K562 (cell line): ENCODE measurements around the gene EXOC3L2. TPM values are rescaled to one million over a fixed set of nuclear protein-coding genes. Genes with fewer than 3 reads are reported as not detected.

Source experiments
- KLF1 ChIP-seq: fragments of 450-650 bp; IDR thresholded peaks from 2 replicates; pipeline ENCODE4 v1.6.1; 2016; ENCODE audit warnings: missing genetic modification characterization, missing compliant biosample characterization
- MTA1 ChIP-seq: fragments of 450-650 bp; IDR thresholded peaks from 2 replicates; pipeline ENCODE4 v1.6.1; 2017; ENCODE audit warnings: borderline replicate concordance
- NFE2L1 ChIP-seq: fragments of 450-650 bp; IDR thresholded peaks from 2 replicates; pipeline ENCODE4 v1.6.1; 2016; ENCODE audit warnings: missing genetic modification characterization, low read depth, mild to moderate bottlenecking, missing compliant biosample characterization, moderate library complexity, borderline replicate concordance
- PHF8 ChIP-seq: fragments of 200-600 bp; sonication (generic); IDR thresholded peaks from 2 replicates; pipeline ENCODE4 v1.6.1; 2012; ENCODE audit warnings: mixed run types, mild to moderate bottlenecking, inconsistent platforms, low read length, moderate library complexity, borderline replicate concordance
- SAFB2 ChIP-seq: fragments of 200-400 bp; formaldehyde crosslinking; IDR thresholded peaks from 2 replicates; pipeline ENCODE4 v1.6.1; 2018; ENCODE audit warnings: borderline replicate concordance, low read length, low read depth, moderate library complexity; ENCODE audit not compliant: severe bottlenecking
- SMARCE1 ChIP-seq: fragments of 450-650 bp; IDR thresholded peaks from 2 replicates; pipeline ENCODE4 v1.7.1; 2016; ENCODE audit warnings: mild to moderate bottlenecking
- SNRNP70 ChIP-seq: fragments of 200-400 bp; formaldehyde crosslinking; optimal IDR thresholded peaks from 2 replicates; pipeline ENCODE3; 2017; ENCODE audit warnings: low read depth, low read length
- TEAD1 ChIP-seq, 2 experiments: fragments of 450-650 bp in 1 of 2; sonication (generic) in 1 of 2; formaldehyde crosslinking; IDR thresholded peaks; 2 replicates each; pipeline versions ENCODE4 v1.4.0 to v1.8.0; 2020 to 2022; ENCODE audit warnings: mild to moderate bottlenecking in 2 of 2, missing genetic modification reagents in 1 of 2
- ZNF140 ChIP-seq: fragments of 250-450 bp; sonication (Bioruptor Pico); IDR thresholded peaks from 2 replicates; pipeline ENCODE4 v1.8.0; 2021; ENCODE audit warnings: moderate library complexity, mild to moderate bottlenecking, inconsistent platforms
- ZNF197 ChIP-seq: fragments of 200-800 bp; sonication (Bioruptor generic); IDR thresholded peaks from 2 replicates; pipeline ENCODE4 v1.6.1; 2016; ENCODE audit warnings: low read depth, missing genetic modification characterization, missing compliant biosample characterization
- ZSCAN32 ChIP-seq: fragments of 450-650 bp; formaldehyde crosslinking; IDR thresholded peaks from 2 replicates; pipeline ENCODE4 v1.4.0; 2020; ENCODE audit warnings: mild to moderate bottlenecking, moderate library complexity
- polyA plus RNA-seq, 8 experiments: library from polyadenylated mRNA; depleted of rRNA in 4 of 8; stranded (reverse) in 5 of 8; unstranded in 3 of 8; fragments of >200 nt; fragmentation: Nextera tagmentation in 2 of 8; fragmentation: Illumina TruSeq in 1 of 8; extraction: Ambion mirVana in 2 of 8; extraction: Trizol in 1 of 8; gene quantifications; 2 replicates each; pipeline versions ENCODE4 v1.2.1 to v1.2.3, GENCODE V29; 2011 to 2014; ENCODE audit warnings: inconsistent platforms in 1 of 8, missing spikeins in 1 of 8
- total RNA-seq, 7 experiments: library from RNA; depleted of rRNA in 6 of 7; stranded (reverse); fragments of >200 nt in 6 of 7; fragmentation: Illumina TruSeq in 2 of 7; extraction: Trizol in 2 of 7; gene quantifications; 2 replicates each; pipeline versions ENCODE4 v1.2.1 to v1.2.3, GENCODE V29; 2011 to 2021; ENCODE audit warnings: low replicate concordance in 1 of 7
- TF ChIP-seq, protein P1 (sequence below), 2 experiments: fragments of 450-650 bp in 1 of 2; IDR thresholded peaks; 2 replicates each; pipeline ENCODE4 v1.6.1; 2011 to 2017; ENCODE audit warnings: low read depth in 2 of 2, antibody characterized with exemption in 1 of 2, borderline replicate concordance in 1 of 2, low read length in 1 of 2, mild to moderate bottlenecking in 1 of 2, mixed read lengths in 1 of 2; ENCODE audit not compliant: control insufficient read depth in 1 of 2
- TF ChIP-seq, protein P2 (sequence below): fragments of 250-450 bp; sonication (Bioruptor Pico); IDR thresholded peaks from 2 replicates; pipeline ENCODE4 v1.4.0; 2020; ENCODE audit warnings: mild to moderate bottlenecking, moderate library complexity
- TF ChIP-seq, protein P3 (sequence below): sonication (generic); formaldehyde crosslinking; IDR thresholded peaks from 2 replicates; pipeline ENCODE4 v1.8.0; 2023; ENCODE audit warnings: mild to moderate bottlenecking, missing genetic modification reagents

EXOC3L2 gene
- total and polyA plus RNA-seq, 9 of the 15 experiments (the other 6 are each of a cell fraction or from before 2014, with no cell fraction given), result 0.31 to 19.0 (median 2.4) TPM

DNA sequence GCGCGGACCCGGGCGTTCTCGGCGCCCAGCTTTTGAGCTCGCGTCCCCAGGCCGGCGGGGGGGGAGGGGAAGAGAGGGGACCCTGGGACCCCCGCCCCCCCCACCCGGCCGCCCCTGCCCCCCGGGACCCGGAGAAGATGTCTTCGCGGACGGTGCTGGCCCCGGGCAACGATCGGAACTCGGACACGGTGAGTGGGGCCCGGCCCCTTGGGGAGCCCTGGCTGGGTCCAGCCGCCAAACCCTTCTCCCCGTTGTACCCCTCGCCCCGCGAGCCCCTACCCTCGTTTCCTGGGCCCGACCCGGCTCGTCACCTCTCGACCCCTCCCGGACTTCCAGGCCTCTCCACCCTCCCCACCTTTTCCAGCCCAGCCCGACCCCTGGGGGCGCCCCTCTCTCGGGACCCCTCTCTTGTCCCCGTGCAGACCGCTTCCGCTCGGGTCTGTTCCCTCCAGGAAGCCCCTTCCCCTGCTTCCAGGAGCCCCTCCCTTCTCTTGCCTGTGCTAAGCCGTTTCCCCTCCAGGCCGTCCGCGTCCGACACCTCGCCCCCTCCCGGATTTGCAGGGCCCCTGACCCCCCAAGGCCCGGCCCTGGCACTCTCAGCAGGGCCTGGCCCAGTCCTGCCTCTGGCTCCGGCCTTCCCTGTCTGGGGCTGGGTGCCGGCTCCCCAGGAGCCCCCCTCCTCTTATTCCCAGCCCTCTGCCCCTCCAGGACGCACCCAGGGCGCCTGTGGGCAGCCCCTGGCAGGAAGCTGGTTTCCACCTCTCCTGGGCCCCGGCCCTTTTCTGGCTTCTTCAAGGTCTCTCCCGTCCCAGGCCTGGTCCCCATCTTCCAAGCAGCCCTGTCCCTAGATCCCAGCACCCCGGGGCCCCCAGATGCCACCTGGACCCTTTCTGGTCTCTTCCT is 6.5 kb upstream of the EXOC3L2 start (continued):
- TF ChIP-seq, protein P1, sequence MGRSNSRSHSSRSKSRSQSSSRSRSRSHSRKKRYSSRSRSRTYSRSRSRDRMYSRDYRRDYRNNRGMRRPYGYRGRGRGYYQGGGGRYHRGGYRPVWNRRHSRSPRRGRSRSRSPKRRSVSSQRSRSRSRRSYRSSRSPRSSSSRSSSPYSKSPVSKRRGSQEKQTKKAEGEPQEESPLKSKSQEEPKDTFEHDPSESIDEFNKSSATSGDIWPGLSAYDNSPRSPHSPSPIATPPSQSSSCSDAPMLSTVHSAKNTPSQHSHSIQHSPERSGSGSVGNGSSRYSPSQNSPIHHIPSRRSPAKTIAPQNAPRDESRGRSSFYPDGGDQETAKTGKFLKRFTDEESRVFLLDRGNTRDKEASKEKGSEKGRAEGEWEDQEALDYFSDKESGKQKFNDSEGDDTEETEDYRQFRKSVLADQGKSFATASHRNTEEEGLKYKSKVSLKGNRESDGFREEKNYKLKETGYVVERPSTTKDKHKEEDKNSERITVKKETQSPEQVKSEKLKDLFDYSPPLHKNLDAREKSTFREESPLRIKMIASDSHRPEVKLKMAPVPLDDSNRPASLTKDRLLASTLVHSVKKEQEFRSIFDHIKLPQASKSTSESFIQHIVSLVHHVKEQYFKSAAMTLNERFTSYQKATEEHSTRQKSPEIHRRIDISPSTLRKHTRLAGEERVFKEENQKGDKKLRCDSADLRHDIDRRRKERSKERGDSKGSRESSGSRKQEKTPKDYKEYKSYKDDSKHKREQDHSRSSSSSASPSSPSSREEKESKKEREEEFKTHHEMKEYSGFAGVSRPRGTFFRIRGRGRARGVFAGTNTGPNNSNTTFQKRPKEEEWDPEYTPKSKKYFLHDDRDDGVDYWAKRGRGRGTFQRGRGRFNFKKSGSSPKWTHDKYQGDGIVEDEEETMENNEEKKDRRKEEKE (IDR thresholded peaks at IDR 0.05; ENCODE audit: borderline replicate concordance in 1 of 2, control insufficient read depth in 1 of 2, low read depth in 2 of 2, low read length in 1 of 2), result no peak
- no peak for TF ChIP-seq SAFB2
- no peak for TF ChIP-seq SNRNP70
- TF ChIP-seq ZNF140, result no peak
- no peak for TF ChIP-seq NFE2L1 (tag)
- TF ChIP-seq, protein P2, sequence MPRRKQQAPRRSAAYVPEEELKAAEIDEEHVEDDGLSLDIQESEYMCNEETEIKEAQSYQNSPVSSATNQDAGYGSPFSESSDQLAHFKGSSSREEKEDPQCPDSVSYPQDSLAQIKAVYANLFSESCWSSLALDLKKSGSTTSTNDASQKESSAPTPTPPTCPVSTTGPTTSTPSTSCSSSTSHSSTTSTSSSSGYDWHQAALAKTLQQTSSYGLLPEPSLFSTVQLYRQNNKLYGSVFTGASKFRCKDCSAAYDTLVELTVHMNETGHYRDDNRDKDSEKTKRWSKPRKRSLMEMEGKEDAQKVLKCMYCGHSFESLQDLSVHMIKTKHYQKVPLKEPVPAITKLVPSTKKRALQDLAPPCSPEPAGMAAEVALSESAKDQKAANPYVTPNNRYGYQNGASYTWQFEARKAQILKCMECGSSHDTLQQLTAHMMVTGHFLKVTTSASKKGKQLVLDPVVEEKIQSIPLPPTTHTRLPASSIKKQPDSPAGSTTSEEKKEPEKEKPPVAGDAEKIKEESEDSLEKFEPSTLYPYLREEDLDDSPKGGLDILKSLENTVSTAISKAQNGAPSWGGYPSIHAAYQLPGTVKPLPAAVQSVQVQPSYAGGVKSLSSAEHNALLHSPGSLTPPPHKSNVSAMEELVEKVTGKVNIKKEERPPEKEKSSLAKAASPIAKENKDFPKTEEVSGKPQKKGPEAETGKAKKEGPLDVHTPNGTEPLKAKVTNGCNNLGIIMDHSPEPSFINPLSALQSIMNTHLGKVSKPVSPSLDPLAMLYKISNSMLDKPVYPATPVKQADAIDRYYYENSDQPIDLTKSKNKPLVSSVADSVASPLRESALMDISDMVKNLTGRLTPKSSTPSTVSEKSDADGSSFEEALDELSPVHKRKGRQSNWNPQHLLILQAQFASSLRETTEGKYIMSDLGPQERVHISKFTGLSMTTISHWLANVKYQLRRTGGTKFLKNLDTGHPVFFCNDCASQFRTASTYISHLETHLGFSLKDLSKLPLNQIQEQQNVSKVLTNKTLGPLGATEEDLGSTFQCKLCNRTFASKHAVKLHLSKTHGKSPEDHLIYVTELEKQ, result no peak
- no peak for TF ChIP-seq ZNF197
- no peak for TF ChIP-seq TEAD1 (CRISPR knock-in tag; IDR thresholded peaks at IDR 0.05)
- peak; percentile 54; the same call in 1 of the 2 replicates for TF ChIP-seq SMARCE1
- no peak for TF ChIP-seq MTA1
- peak; percentile 20; the same call in 1 of the 2 replicates for TF ChIP-seq PHF8
- no peak for TF ChIP-seq KLF1 (tag)
- TF ChIP-seq, protein P3, sequence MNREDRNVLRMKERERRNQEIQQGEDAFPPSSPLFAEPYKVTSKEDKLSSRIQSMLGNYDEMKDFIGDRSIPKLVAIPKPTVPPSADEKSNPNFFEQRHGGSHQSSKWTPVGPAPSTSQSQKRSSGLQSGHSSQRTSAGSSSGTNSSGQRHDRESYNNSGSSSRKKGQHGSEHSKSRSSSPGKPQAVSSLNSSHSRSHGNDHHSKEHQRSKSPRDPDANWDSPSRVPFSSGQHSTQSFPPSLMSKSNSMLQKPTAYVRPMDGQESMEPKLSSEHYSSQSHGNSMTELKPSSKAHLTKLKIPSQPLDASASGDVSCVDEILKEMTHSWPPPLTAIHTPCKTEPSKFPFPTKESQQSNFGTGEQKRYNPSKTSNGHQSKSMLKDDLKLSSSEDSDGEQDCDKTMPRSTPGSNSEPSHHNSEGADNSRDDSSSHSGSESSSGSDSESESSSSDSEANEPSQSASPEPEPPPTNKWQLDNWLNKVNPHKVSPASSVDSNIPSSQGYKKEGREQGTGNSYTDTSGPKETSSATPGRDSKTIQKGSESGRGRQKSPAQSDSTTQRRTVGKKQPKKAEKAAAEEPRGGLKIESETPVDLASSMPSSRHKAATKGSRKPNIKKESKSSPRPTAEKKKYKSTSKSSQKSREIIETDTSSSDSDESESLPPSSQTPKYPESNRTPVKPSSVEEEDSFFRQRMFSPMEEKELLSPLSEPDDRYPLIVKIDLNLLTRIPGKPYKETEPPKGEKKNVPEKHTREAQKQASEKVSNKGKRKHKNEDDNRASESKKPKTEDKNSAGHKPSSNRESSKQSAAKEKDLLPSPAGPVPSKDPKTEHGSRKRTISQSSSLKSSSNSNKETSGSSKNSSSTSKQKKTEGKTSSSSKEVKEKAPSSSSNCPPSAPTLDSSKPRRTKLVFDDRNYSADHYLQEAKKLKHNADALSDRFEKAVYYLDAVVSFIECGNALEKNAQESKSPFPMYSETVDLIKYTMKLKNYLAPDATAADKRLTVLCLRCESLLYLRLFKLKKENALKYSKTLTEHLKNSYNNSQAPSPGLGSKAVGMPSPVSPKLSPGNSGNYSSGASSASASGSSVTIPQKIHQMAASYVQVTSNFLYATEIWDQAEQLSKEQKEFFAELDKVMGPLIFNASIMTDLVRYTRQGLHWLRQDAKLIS, result no peak
- no peak for TF ChIP-seq ZSCAN32 (CRISPR knock-in tag)
